ENCODE measurements around the gene LCP2.

DNA sequence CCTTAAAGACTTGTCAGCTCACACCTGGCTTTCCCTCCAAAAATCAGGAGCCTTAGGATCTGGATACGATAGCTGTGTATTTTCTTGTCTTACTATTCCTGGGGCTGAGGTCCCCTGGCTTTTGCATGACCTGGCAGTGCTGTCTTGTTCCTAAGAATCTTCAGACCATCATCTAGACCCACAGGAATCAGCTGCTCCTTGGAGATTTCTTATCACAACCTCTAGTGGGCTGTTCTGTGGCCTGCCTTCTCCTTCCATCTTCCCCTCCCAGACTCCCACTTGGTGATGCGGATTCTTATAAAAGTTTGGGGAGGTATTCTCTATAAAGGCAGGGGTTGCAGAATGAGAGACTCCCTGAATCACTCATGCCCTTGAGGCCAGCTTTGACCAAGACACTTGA lies 21.4 kb downstream of the LCP2 start:
- TF ChIP-seq POLR2A (IDR thresholded peaks at IDR 0.05; ENCODE audit: low read length) = no peak
- no peak for TF ChIP-seq GATA1 (IDR thresholded peaks at IDR 0.05; ENCODE audit: low read depth, low read length)
